ENCODE results near the gene BMP10.

BMP10 gene

GRCh38 chr2:68889021-68889420 lies 17.8 kb upstream of the BMP10 start:
- no peak for DNase-seq

DNA sequence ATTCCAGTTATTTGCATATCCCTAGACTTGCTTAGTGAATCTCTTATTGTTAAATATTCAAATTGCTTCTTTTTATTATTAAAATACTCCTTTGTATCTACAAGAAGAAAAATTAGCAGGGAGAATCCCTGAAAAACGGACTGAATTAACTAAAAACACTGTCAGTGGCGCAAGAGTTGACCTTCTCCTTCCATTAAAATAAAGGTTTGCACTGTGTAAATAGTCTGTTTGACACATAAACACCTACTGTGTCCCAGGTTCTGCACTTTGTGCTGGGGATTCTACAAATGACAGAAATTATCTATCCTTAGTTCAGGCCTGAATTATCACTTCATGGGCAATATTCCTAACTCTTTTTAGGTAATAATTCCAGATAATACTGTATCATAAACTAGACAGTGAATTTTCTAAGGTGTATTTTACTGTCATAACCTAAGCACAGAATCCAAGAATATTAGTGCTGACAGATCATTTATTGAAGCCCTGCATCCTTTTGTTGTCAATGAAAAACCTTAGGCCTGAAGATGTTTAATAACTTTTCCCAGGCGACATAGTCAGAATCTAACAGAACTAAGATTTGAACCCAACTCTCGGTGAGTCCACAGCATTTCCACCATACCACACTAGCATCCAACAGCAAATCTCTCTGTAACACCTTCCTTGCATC lies 17.0 kb upstream of the BMP10 start:
- DNase-seq, result no peak

GRCh38 chr2:68885811-68886075 lies 14.5 kb upstream of the BMP10 start:
- DNase-seq, result no peak

DNA sequence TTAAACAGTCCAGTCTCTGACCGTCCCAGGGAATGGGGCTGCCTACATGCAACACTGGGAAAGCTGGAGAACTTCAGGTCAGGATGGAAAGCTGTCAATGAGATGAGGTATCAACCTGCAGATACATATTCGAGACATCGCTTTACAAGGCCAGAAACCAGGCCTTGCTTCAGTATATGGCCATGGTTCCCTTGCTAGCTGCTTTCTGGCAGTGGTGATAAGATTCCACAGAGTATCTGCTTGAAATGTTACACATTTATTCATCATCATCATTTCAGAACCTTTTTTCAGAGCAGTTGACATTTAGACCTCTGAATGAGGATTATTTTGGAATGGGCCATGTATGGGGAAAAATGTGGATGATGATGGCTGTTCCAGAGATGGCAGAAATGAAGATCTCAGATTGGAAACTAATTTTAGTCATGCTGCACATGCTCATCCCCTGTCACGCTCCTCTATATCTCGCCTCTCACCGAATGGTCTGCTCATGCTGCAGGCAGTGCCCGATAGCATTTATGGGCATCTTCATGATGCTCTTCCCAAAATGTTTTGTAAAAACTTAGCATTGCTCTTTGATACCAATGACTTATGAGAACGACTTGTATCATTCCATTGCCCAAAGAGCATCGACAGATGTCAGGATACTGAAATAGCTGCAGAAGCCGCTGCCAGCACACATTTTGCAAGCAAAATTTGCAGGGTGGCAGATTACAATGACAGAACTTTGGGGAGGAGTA lies 14.0 kb upstream of the BMP10 start:
- no peak for DNase-seq

DNA sequence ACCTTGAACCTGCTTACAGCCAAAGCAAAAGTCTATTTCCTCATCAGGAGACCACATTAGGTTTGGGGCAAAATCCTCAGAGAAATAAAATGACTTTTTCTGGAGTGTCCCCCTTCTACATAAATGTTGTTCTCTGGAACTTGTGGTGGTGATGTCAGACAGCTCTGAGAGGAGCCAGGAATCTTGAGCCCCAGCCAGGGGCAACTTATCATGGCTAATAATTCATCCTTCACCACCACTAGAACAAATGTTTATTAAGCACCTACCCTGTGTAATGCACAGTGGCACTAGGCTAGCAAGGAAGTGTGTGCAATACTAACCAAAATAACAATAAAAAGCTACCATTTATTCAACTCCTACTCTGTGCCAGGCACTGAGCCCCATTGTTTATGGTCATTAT lies 9.0 kb upstream of the BMP10 start:
- no peak for DNase-seq

GRCh38 chr2:68879296-68879695 lies 8.1 kb upstream of the BMP10 start:
- no peak for DNase-seq

GRCh38 chr2:68878753-68879152 lies 7.6 kb upstream of the BMP10 start:
- DNase-seq, result no peak

DNA sequence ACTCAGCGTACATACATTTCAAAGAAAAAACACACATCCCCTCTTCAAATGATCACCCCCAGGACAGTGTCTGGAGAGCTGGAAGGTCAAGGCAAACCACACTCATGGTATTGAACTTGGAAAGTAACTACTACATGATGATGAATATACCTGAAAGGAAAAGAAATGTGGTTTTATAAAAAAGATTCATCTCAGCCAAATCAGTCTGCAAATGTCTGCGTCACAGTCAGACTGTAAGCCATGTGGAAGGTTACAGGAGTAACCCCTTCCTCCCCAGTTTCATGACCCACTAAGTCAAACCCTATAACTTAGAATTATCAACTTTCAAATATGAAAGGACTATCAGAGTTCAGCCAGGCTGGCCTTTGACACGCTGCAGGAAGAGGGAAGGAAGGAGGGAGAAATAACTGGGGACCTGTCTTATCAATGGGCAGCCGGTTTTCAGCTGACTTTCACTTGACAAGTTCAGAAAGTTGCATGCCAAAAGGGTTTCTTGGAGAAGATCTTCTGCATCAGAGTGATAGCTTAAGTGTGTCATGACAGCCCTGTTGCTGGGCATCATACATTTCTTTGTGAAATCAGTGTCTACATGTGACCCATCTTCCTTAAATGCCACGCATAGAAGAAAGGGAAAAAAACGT lies 7.0 kb upstream of the BMP10 start:
- no peak for DNase-seq

GRCh38 chr2:68877079-68877772 lies 6.0 kb upstream of the BMP10 start:
- DNase-seq, result no peak

- DNase-seq, result no peak
Measured at GRCh38 chr2:68870215-68870614, 982 bp downstream of the BMP10 start.

GRCh38 chr2:68865108-68865507 lies 6.1 kb downstream of the BMP10 start:
- DNase-seq, result no peak

DNA sequence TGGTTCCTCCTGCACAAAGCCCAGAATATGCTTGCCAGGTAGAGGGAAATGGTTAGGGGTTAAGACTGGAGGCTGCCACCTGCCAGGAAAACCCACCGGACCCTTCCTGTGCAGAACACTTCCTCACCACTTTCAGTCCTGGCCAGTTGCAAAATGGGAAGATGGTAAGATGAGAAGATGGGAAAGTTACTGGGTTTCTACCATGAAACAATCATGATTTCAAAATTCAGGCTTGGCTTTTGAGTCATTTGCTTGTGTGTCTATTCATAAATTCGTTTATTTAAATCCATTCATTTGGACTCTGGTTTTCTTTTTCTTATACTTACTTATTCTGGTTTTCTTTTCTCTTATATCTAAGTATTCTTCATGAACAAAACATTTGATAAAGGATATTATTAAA lies 7.2 kb downstream of the BMP10 start:
- no peak for DNase-seq

DNA sequence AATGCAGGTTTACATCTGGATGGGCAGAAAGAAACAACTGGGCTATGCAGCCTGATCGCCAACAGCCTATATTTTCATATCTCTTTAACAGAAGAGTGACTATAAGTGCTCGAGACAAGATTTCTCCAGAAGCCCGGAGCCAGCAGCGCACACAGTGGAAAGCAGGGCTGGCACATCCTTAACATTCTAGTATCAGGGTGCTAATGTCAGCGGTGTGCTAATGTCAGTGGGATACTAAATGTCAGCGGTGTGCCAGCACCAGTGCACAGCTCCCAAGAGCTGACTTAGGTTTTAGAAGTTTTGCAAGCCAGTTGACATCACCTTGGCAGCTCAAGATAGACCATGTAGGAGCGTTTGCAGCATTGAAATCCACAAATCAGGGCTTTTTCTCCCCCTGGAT lies 8.3 kb downstream of the BMP10 start:
- no peak for DNase-seq

GRCh38 chr2:68861330-68861729 lies 9.9 kb downstream of the BMP10 start:
- no peak for DNase-seq

DNA sequence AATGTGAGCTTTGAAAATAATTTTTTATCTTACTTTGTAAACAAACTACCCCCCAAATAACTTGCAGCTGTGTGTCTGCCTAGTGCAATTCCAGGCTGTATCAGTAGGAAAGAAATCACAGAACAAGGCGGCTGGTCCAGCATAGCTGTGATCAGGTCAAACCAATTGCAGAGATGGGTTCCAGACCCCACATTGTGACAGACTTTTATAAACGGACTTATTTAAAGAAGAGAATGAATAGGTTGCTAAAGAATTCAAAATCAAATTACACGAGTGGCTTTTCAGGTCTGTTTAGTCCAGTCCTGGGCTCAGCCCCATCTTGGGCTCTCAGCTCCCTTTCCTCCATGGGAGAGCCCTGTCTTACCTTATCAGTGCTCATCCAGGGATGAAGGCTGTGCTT lies 11.1 kb downstream of the BMP10 start:
- no peak for DNase-seq

DNA sequence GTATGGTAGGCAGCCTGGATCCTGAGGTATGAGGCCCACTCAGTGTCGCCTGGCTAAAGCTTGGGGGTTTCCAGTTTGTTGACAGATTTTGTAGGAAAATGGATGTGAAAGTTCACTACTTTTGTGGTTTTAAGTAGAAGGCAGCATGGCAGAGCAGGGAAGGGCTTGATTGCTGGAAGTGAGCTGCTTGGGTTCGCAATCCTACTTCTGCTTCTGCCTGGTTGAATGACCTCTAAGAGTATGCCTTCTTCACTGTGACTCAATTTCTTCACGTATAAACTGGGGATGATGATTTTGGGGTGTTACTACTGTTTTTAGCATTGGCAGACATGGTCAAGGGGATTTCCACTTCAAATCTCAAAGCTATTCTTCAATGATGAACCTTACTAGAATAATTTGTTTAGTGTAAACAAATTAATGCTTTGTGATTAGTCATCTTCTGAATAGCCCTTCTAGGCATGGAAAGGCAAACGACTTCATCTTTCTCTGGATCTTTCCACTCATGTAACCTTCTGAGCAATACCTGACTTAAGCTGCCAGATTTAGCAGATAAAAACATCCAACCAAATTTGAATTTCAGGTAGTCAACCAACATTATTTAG lies 13.2 kb downstream of the BMP10 start:
- DNase-seq, result no peak

GRCh38 chr2:68857202-68857845 lies 13.9 kb downstream of the BMP10 start:
- no peak for DNase-seq

DNA sequence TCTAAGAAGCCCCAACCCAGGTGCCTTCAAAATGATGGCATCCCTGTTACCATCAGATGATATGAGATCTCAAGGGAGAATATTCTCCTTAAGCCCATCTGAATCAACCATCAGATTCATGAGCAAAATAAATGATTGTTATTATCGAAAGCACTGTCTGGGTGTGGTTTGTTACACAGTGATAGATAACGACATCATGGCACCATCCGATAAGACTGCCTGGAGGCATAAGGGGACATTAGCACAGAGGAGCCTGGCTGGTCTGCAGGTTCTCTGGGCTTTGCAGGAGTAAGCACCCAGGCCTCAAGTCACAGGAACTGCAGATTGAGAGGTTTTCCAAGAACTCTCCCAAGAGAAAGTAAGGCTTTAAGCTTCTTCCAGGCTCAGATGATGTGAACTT lies 15.6 kb downstream of the BMP10 start:
- no peak for DNase-seq

DNA sequence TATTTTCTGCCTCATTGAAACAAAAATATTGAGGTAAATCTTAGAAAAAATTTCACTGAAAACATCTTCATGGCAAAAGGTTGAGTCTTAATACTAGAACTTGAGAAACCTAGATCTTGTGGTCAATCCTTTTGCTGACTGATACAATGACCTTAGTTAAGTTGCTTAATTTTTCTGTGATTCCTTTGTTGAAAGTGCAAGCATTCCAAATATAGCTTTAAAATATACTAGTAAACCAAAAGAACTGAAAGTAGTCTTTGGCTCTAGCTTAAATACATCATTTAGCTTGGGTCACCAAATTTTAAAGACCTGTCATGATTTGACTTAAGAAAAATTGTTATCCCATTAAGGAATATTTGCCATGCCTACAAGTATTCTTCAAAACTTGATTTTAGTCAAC lies 16.7 kb downstream of the BMP10 start:
- no peak for DNase-seq

- DNase-seq, result no peak
Measured at GRCh38 chr2:68853915-68854314, 17.3 kb downstream of the BMP10 start.

DNA sequence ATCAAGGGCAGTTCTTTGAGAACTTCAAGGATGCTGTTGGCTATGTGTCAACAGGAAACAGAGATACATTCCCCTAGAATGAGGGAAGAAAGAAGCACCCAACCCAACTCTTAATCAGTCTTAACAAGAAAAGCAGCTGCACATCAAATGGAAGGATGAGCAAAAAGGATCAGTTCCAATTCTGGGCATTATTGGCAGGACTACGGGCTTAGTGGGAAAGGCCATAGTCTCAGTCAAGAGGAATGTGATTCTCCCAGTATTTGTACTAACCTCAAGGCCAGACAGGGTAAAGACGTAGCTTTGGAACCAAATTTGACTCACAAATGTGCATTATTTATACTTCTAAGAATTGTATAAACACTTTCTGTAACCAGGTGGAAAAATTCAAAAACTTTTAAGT lies 18.2 kb downstream of the BMP10 start:
- no peak for DNase-seq

DNA sequence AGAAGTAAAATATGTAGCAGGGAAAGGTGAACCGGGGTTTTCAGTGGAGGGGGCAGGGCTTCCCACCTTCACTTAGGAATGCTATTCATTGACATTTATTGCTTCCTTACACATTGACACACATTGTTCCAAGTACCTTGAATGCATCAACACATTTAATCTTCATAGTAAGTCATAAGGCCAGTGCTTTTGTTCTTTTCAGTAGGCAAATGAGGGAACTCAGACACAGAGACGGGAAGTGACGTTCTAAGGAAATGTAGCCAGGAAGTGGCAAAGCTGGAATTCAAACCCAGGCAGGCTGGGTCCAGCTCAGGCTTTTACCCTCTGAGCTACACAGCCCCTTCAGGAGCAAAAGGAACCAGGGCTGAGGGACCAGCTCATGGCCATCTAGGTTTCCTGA lies 20.7 kb downstream of the BMP10 start:
- no peak for DNase-seq

- no peak for DNase-seq
Measured at GRCh38 chr2:68849579-68850030, 21.6 kb downstream of the BMP10 start.

Measured in midbrain (tissue), 1 donor.